ENCODE results near the gene ABLIM2. TPM values are rescaled to one million over a fixed set of nuclear protein-coding genes. Genes with fewer than 3 reads are reported as not detected.

ABLIM2 gene
- total and polyA plus RNA-seq, 2 of the 4 experiments (the other 2 are of a cell fraction), result under 0.01 to 0.10 TPM

GRCh38 chr4:8115203-8115520 is 43.5 kb downstream of the ABLIM2 start:
- DNase-seq, result no peak
- POLR2A ChIA-PET (ENCODE audit: unreplicated experiment), result no interaction called here
- WGBS, 2 experiments (ENCODE audit: extremely low coverage in 2 of 2, insufficient read length in 1 of 2), result 80% methylated on average over 2 of the region's 5 CpGs; no CpG with 5 or more reads in 1 of the 2 experiments

More at GRCh38 chr4:8115203-8115520, 43.5 kb downstream of the ABLIM2 start:
- dilution Hi-C loops (cut with HindIII; ENCODE audit: low sequenced_read_pairs, unreplicated experiment), result no loop called here
- no peak overlapping the region for H3K4me2 ChIP-seq (ENCODE audit: low read depth, low read length)
- in situ Hi-C loops (cut with MboI; ENCODE audit: low sequenced_read_pairs), result no loop called here
- H2AFZ ChIP-seq (replicated peaks; ENCODE audit: low read length, poor library complexity), result no peak overlapping the region
- no peak overlapping the region for H3K23ac ChIP-seq (ENCODE audit: low read depth, low read length)
- no peaks in the 10 kb centered on the region for H3K9me1 ChIP-seq (ENCODE audit: insufficient read depth, low read length)
- H4K5ac ChIP-seq (ENCODE audit: low read depth, low read length), result no peak overlapping the region
- no peak overlapping the region for H3K14ac ChIP-seq (replicated peaks; ENCODE audit: low read depth, low read length)
- no peaks in the 10 kb centered on the region for H3K9me3 ChIP-seq (ENCODE audit: control insufficient read depth, insufficient read depth, low read length)
- H3K27me3 ChIP-seq (ENCODE audit: control insufficient read depth, insufficient read depth, low read length), result peaks cover 42% of the 10 kb centered on the region
- TF ChIP-seq CTCF (conservative IDR thresholded peaks at IDR 0.05; ENCODE audit: low read depth, low read length) (no peak), MAFK (IDR thresholded peaks at IDR 0.05; ENCODE audit: low read depth, low read length) (no peak), NFE2L2 (IDR thresholded peaks at IDR 0.05; ENCODE audit: low read depth, low read length) (no peak), ELK1 (IDR thresholded peaks at IDR 0.05; ENCODE audit: borderline replicate concordance, low read depth, low read length) (no peak), POLR2A (IDR thresholded peaks at IDR 0.05; ENCODE audit: low read depth, low read length) (no peak), MAZ (IDR thresholded peaks at IDR 0.05; ENCODE audit: borderline replicate concordance, low read depth, low read length) (no peak), USF2 (IDR thresholded peaks at IDR 0.05; ENCODE audit: low read depth, low read length) (no peak), BHLHE40 (IDR thresholded peaks at IDR 0.05; ENCODE audit: low read depth, low read length) (no peak), FOS (IDR thresholded peaks at IDR 0.05; ENCODE audit: low read depth, low read length) (no peak), RFX5 (IDR thresholded peaks at IDR 0.05; ENCODE audit: low read depth, low read length) (no peak), CHD1 (IDR thresholded peaks at IDR 0.05; ENCODE audit: low read depth, low read length) (no peak), CEBPB (IDR thresholded peaks at IDR 0.05; ENCODE audit: low read depth, low read length) (no peak), RAD21 (IDR thresholded peaks at IDR 0.05; ENCODE audit: low read length) (no peak), RCOR1 (IDR thresholded peaks at IDR 0.05; ENCODE audit: insufficient replicate concordance, low read length) (no peak), SMC3 (IDR thresholded peaks at IDR 0.05; ENCODE audit: low read depth, low read length) (no peak), MXI1 (IDR thresholded peaks at IDR 0.05; ENCODE audit: borderline replicate concordance, low read depth, low read length) (no peak)
- no peaks in the 10 kb centered on the region for H3K79me1 ChIP-seq (ENCODE audit: low read depth in 1 of 2, low read length in 2 of 2)
- no peak overlapping the region for H3K4ac ChIP-seq (ENCODE audit: low read depth, low read length)
- no peak overlapping the region for H3K4me3 ChIP-seq (ENCODE audit: insufficient read depth, low read depth, low read length)
- H2AK9ac ChIP-seq (replicated peaks; ENCODE audit: low read depth, low read length, poor library complexity), result no peak overlapping the region
- H3K9ac ChIP-seq (ENCODE audit: low read depth, low read length), result no peak overlapping the region
- BruUV-seq (replicated peaks), result no TSS peak
- H2BK120ac ChIP-seq (ENCODE audit: low read depth, low read length), result no peak overlapping the region
- H3K18ac ChIP-seq (ENCODE audit: low read depth, low read length), result no peak overlapping the region
- no peak overlapping the region for H2BK5ac ChIP-seq (ENCODE audit: low read depth, low read length, poor library complexity, severe bottlenecking)
- H3K56ac ChIP-seq (ENCODE audit: extremely low read depth, insufficient read depth, low read length), result no peak overlapping the region
- CTCF ChIA-PET, result no interaction called here
- intact Hi-C loops (cut with micrococcal nuclease), result no loop called here
- no peaks in the 10 kb centered on the region for H3K36me3 ChIP-seq (ENCODE audit: control insufficient read depth, insufficient read depth, low read length)
- no peak overlapping the region for H4K91ac ChIP-seq (ENCODE audit: insufficient read depth, low read depth, low read length)
- H4K20me1 ChIP-seq (ENCODE audit: insufficient read depth, low read length), result no peaks in the 10 kb centered on the region
- H2BK20ac ChIP-seq (ENCODE audit: low read depth, low read length), result no peak overlapping the region
- no peak overlapping the region for H2AK5ac ChIP-seq (ENCODE audit: low read depth, low read length)
- no peak overlapping the region for H2BK15ac ChIP-seq (ENCODE audit: low read depth, low read length)
- no peak overlapping the region for H4K8ac ChIP-seq (ENCODE audit: low read depth in 2 of 2, low read length in 2 of 2)
- no peaks in the 10 kb centered on the region for H3K4me1 ChIP-seq (ENCODE audit: control insufficient read depth, insufficient read depth, low read length)
- no peak overlapping the region for H3K27ac ChIP-seq (ENCODE audit: insufficient read depth, low read length)
- ATAC-seq (ENCODE audit: low read depth), result no peak
